H9 (cell line): ENCODE measurements around the gene PIP5K1C. TPM values are rescaled to one million over a fixed set of nuclear protein-coding genes. Genes with fewer than 3 reads are reported as not detected.

ENCODE experiments used
- DNase-seq: peaks from one replicate; pipeline ENCODE4 v3.0.0-alpha.2; 2017
- H2AFZ ChIP-seq: one replicate; pipeline ENCODE4 v1.6.1; 2013; ENCODE audit warnings: mild to moderate bottlenecking, low read length, control low read depth, moderate library complexity
- H2AK5ac ChIP-seq: 2 replicates; pipeline ENCODE4 v1.6.1; 2013; ENCODE audit warnings: low read length, control low read depth, mixed read lengths; ENCODE audit not compliant: insufficient read length
- H2BK120ac ChIP-seq: one replicate; pipeline ENCODE4 v1.6.1; 2013; ENCODE audit warnings: low read depth, mild to moderate bottlenecking, low read length, control low read depth, inconsistent platforms; ENCODE audit not compliant: poor library complexity, severe bottlenecking
- H2BK12ac ChIP-seq: 2 replicates; pipeline ENCODE4 v1.6.1; 2013; ENCODE audit warnings: low read length, control low read depth, mixed read lengths, low read depth; ENCODE audit not compliant: insufficient read length
- H2BK15ac ChIP-seq: 2 replicates; pipeline ENCODE4 v1.6.1; 2013; ENCODE audit warnings: low read depth, low read length, control low read depth
- H2BK20ac ChIP-seq: one replicate; pipeline ENCODE4 v1.6.1; 2013; ENCODE audit warnings: low read depth, mild to moderate bottlenecking, low read length, control low read depth, inconsistent platforms; ENCODE audit not compliant: poor library complexity, severe bottlenecking
- H2BK5ac ChIP-seq: 2 replicates; pipeline ENCODE4 v1.6.1; 2013; ENCODE audit warnings: low read length, control low read depth, mixed read lengths; ENCODE audit not compliant: insufficient read length
- H3K14ac ChIP-seq: 2 replicates; pipeline ENCODE4 v1.6.1; 2013; ENCODE audit warnings: low read length, control low read depth; ENCODE audit not compliant: insufficient read depth
- H3K18ac ChIP-seq: 2 replicates; pipeline ENCODE4 v1.6.1; 2013; ENCODE audit warnings: low read depth, mild to moderate bottlenecking, mixed read lengths, low read length, control low read depth; ENCODE audit not compliant: insufficient read length
- H3K23ac ChIP-seq: 2 replicates; pipeline ENCODE4 v1.6.1; 2013; ENCODE audit warnings: low read length, control low read depth, mixed read lengths, low read depth; ENCODE audit not compliant: insufficient read length
- H3K23me2 ChIP-seq: 2 replicates; pipeline ENCODE4 v1.6.1; 2013; ENCODE audit warnings: low read depth, mild to moderate bottlenecking, mixed read lengths, low read length, control low read depth; ENCODE audit not compliant: insufficient read length, poor library complexity, severe bottlenecking
- H3K27ac ChIP-seq: 2 replicates; pipeline ENCODE4 v1.5.1; 2013; ENCODE audit warnings: low read length, control low read depth, mixed read lengths, low read depth; ENCODE audit not compliant: insufficient read length
- H3K27me3 ChIP-seq: 2 replicates; pipeline ENCODE4 v1.6.1; 2013; ENCODE audit warnings: low read length, control low read depth, inconsistent platforms; ENCODE audit not compliant: insufficient read depth
- H3K4ac ChIP-seq: 2 replicates; pipeline ENCODE4 v1.6.1; 2013; ENCODE audit warnings: low read depth, mild to moderate bottlenecking, control low read depth, inconsistent platforms, low read length, moderate library complexity
- H3K4me1 ChIP-seq: 2 replicates; pipeline ENCODE4 v1.6.1; 2013; ENCODE audit warnings: low read length, control low read depth, inconsistent platforms; ENCODE audit not compliant: insufficient read depth
- H3K4me2 ChIP-seq: 2 replicates; pipeline ENCODE4 v1.6.1; 2013; ENCODE audit warnings: low read length, control low read depth, mixed read lengths; ENCODE audit not compliant: insufficient read length, insufficient read depth
- H3K56ac ChIP-seq: 2 replicates; pipeline ENCODE4 v1.6.1; 2013; ENCODE audit warnings: low read depth, mild to moderate bottlenecking, mixed read lengths, low read length, control low read depth; ENCODE audit not compliant: insufficient read length
- H3K79me1 ChIP-seq: 2 replicates; pipeline ENCODE4 v1.6.1; 2013; ENCODE audit warnings: low read depth, mild to moderate bottlenecking, moderate library complexity, low read length, control low read depth, inconsistent platforms; ENCODE audit not compliant: insufficient read depth, poor library complexity, severe bottlenecking
- H3K79me2 ChIP-seq: 2 replicates; pipeline ENCODE4 v1.6.1; 2013; ENCODE audit warnings: low read length, control low read depth, inconsistent platforms; ENCODE audit not compliant: insufficient read depth
- H3K9ac ChIP-seq: 2 replicates; pipeline ENCODE4 v1.6.1; 2013; ENCODE audit warnings: low read length, control low read depth, mixed read lengths; ENCODE audit not compliant: insufficient read length; ENCODE audit errors: extremely low read depth
- H3K9me3 ChIP-seq: one replicate; pipeline ENCODE4 v1.6.1; 2013; ENCODE audit warnings: low read depth, low read length, inconsistent platforms; ENCODE audit not compliant: control insufficient read depth
- H3T11ph ChIP-seq: one replicate; pipeline ENCODE4 v1.6.1; 2013; ENCODE audit warnings: mild to moderate bottlenecking, low read length, control low read depth, inconsistent platforms
- H4K20me1 ChIP-seq: one replicate; pipeline ENCODE4 v1.6.1; 2013; ENCODE audit not compliant: control insufficient read depth, insufficient read length, insufficient read depth
- H4K5ac ChIP-seq: 2 replicates; pipeline ENCODE4 v1.6.1; 2013; ENCODE audit warnings: low read depth, mild to moderate bottlenecking, mixed read lengths, low read length, control low read depth; ENCODE audit not compliant: insufficient read length
- H4K8ac ChIP-seq: replicated peaks from 2 replicates; pipeline ENCODE4 v1.6.1; 2013; ENCODE audit warnings: low read length, control low read depth, mixed read lengths, low read depth; ENCODE audit not compliant: insufficient read length
- H4K91ac ChIP-seq: 2 replicates; pipeline ENCODE4 v1.6.1; 2013; ENCODE audit warnings: low read depth, mild to moderate bottlenecking, moderate library complexity, mixed read lengths, low read length, control low read depth; ENCODE audit not compliant: insufficient read length
- H3K27ac Mint-ChIP-seq, 3 experiments: 2 replicates in 2 of 3; 3 replicates in 1 of 3; pipeline ENCODE4 v1.8.0; 2020 to 2021; ENCODE audit warnings: mixed read lengths in 3 of 3, mild to moderate bottlenecking in 1 of 3, moderate library complexity in 1 of 3
- H3K27me3 Mint-ChIP-seq: 2 replicates; pipeline ENCODE4 v1.8.0; 2021; ENCODE audit warnings: low read depth, mild to moderate bottlenecking, moderate library complexity, mixed read lengths
- H3K36me3 Mint-ChIP-seq, 3 experiments: 2 replicates in 2 of 3; 3 replicates in 1 of 3; pipeline ENCODE4 v1.8.0; 2020 to 2021; ENCODE audit warnings: low read depth in 3 of 3, mixed read lengths in 3 of 3; ENCODE audit not compliant: insufficient read depth in 1 of 3
- H3K4me1 Mint-ChIP-seq, 2 experiments: 2 replicates each; pipeline ENCODE4 v1.8.0; 2020; ENCODE audit warnings: mixed read lengths in 2 of 2
- H3K4me3 Mint-ChIP-seq, 2 experiments: 2 replicates in 1 of 2; 3 replicates in 1 of 2; pipeline ENCODE4 v1.8.0; 2020 to 2021; ENCODE audit warnings: mild to moderate bottlenecking in 2 of 2, mixed read lengths in 2 of 2, moderate library complexity in 1 of 2
- H3K9me3 Mint-ChIP-seq, 2 experiments: 2 replicates in 1 of 2; 3 replicates in 1 of 2; pipeline ENCODE4 v1.8.0; 2020; ENCODE audit warnings: mild to moderate bottlenecking in 2 of 2, mixed read lengths in 2 of 2, moderate library complexity in 1 of 2
- CTCF ChIP-seq: fragments of 200-600 bp; sonication (generic); conservative IDR thresholded peaks from 3 replicates; pipeline ENCODE4 v1.8.0; 2021; ENCODE audit warnings: antibody characterized with exemption, mild to moderate bottlenecking
- WGBS: extraction: QIAGEN DNeasy Blood & Tissue Kit; methylation state at CpG from one replicate; pipeline ENCODE4 v1.1.7; 2013; ENCODE audit warnings: missing lambda C conversion rate, low lambda C conversion rate, mixed read lengths; ENCODE audit not compliant: insufficient read length; ENCODE audit errors: extremely low coverage; 5-methylcytosine and 5-hydroxymethylcytosine counted together
- total RNA-seq: library from RNA; stranded (reverse); gene quantifications from 2 replicates; pipeline ENCODE4 v1.2.1, GENCODE V29; 2021

PIP5K1C gene
- total RNA-seq, 1 experiment from 2014 or later: 41.7 TPM

GRCh38 chr19:3646336-3647092 is 53.8 kb downstream of the PIP5K1C start:
- no peak overlapping the region for H3K14ac ChIP-seq
- H2AFZ ChIP-seq: no peak overlapping the region
- WGBS: no CpG with 5 or more reads among the region's 23 CpGs
- no peaks in the 10 kb centered on the region for H3K79me1 ChIP-seq
- H3K27me3 ChIP-seq: no peaks in the 10 kb centered on the region
- Mint-ChIP-seq H3K4me3 (no peak overlapping the region), H3K9me3 (no peaks in the 10 kb centered on the region; a peak in 1 of 5 replicates), H3K4me1 (no peaks in the 10 kb centered on the region), H3K36me3 (peaks cover 2 to 22% (median 21%) of the 10 kb centered on the region in 3 experiments; a peak in 6 of 7 replicates), H3K27me3 (no peaks in the 10 kb centered on the region), H3K27ac (no peak overlapping the region; a peak in 1 of 7 replicates)
- H3K56ac ChIP-seq: no peak overlapping the region
- H3K79me2 ChIP-seq: no peaks in the 10 kb centered on the region
- H2BK5ac ChIP-seq: no peak overlapping the region
- H2BK15ac ChIP-seq: no peak overlapping the region
- no peak for DNase-seq
- no peak overlapping the region for H4K8ac ChIP-seq
- no peak overlapping the region for H2BK20ac ChIP-seq
- H2BK120ac ChIP-seq: no peak overlapping the region
- no peak overlapping the region for H4K91ac ChIP-seq
- H2AK5ac ChIP-seq: no peak overlapping the region
- H3K18ac ChIP-seq: no peak overlapping the region
- no peak for TF ChIP-seq CTCF
- no peak overlapping the region for H3K4ac ChIP-seq
- no peaks in the 10 kb centered on the region for H3K23me2 ChIP-seq
- no peak overlapping the region for H3T11ph ChIP-seq
- H3K4me2 ChIP-seq: no peak overlapping the region
- no peak overlapping the region for H3K27ac ChIP-seq
- H3K9me3 ChIP-seq: no peaks in the 10 kb centered on the region
- H4K5ac ChIP-seq: no peak overlapping the region
- no peak overlapping the region for H3K9ac ChIP-seq
- H4K20me1 ChIP-seq: peaks cover 3% of the 10 kb centered on the region
- H3K23ac ChIP-seq: no peak overlapping the region
- no peak overlapping the region for H2BK12ac ChIP-seq
- no peaks in the 10 kb centered on the region for H3K4me1 ChIP-seq
